ENCODE data around the gene ETNK2.

ETNK2 gene

GRCh38 chr1:204126386-204126785 is 25.5 kb downstream of the ETNK2 start:
- no peak for TF ChIP-seq CTCF (IDR thresholded peaks at IDR 0.05; ENCODE audit: control insufficient read depth, extremely low read depth, insufficient read depth)
- no peak overlapping the region for H3K4me3 ChIP-seq (ENCODE audit: low read depth, low read length)
- DNase-seq (ENCODE audit: low read depth) = no peak

- H3K4me3 ChIP-seq (ENCODE audit: low read depth, low read length) = no peak overlapping the region
- TF ChIP-seq CTCF (IDR thresholded peaks at IDR 0.05; ENCODE audit: control insufficient read depth, extremely low read depth, insufficient read depth) = no peak
- no peak for DNase-seq (ENCODE audit: low read depth)
These were observed 26.0 kb downstream of the ETNK2 start for GRCh38 chr1:204125759-204126351.

GRCh38 chr1:204124639-204125038 is 27.2 kb downstream of the ETNK2 start:
- no peak for DNase-seq (ENCODE audit: low read depth)
- TF ChIP-seq CTCF (IDR thresholded peaks at IDR 0.05; ENCODE audit: control insufficient read depth, extremely low read depth, insufficient read depth) = no peak
- H3K4me3 ChIP-seq (ENCODE audit: low read depth, low read length) = no peak overlapping the region

GRCh38 chr1:204123376-204123775 is 28.5 kb downstream of the ETNK2 start:
- no peak overlapping the region for H3K4me3 ChIP-seq (ENCODE audit: low read depth, low read length)
- DNase-seq (ENCODE audit: low read depth) = no peak
- peak; percentile 56 for TF ChIP-seq CTCF (IDR thresholded peaks at IDR 0.05; ENCODE audit: control insufficient read depth, extremely low read depth, insufficient read depth)

- H3K4me3 ChIP-seq (ENCODE audit: low read depth, low read length) = no peak overlapping the region
- no peak for TF ChIP-seq CTCF (IDR thresholded peaks at IDR 0.05; ENCODE audit: control insufficient read depth, extremely low read depth, insufficient read depth)
- DNase-seq (ENCODE audit: low read depth) = no peak
These were observed 29.8 kb downstream of the ETNK2 start for GRCh38 chr1:204121840-204122555.

- no peak for DNase-seq (ENCODE audit: low read depth)
- no peak for TF ChIP-seq CTCF (IDR thresholded peaks at IDR 0.05; ENCODE audit: control insufficient read depth, extremely low read depth, insufficient read depth)
- H3K4me3 ChIP-seq (ENCODE audit: low read depth, low read length) = no peak overlapping the region
These were observed 35.3 kb downstream of the ETNK2 start for GRCh38 chr1:204116539-204116938.

GRCh38 chr1:204115116-204115515 is 36.7 kb downstream of the ETNK2 start:
- no peak for DNase-seq (ENCODE audit: low read depth)
- no peak overlapping the region for H3K4me3 ChIP-seq (ENCODE audit: low read depth, low read length)
- TF ChIP-seq CTCF (IDR thresholded peaks at IDR 0.05; ENCODE audit: control insufficient read depth, extremely low read depth, insufficient read depth) = no peak
